H1 (cell line): Measurements from ENCODE around the gene THAP10. TPM values are rescaled to one million over a fixed set of nuclear protein-coding genes. Genes with fewer than 3 reads are reported as not detected.

Experiments
- CTCF ChIA-PET: fragments of 300-600 bp; sonication (Branson Sonifier 250); formaldehyde crosslinking; loops from one replicate; lab custom pipeline; 2021; ENCODE audit not compliant: partially characterized antibody; lab: Charles Lee
- POLR2A ChIA-PET: fragments of 300-600 bp; sonication (Branson Sonifier 250); formaldehyde crosslinking; loops from one replicate; lab custom pipeline; 2021; ENCODE audit warnings: inconsistent platforms; ENCODE audit not compliant: partially characterized antibody; lab: Charles Lee
- DNase-seq, 2 experiments: peaks; one replicate each; pipeline versions ENCODE4 v3.0.0 to v3.0.0-alpha.2; 2010 to 2022; ENCODE audit warnings: low spot score in 2 of 2, low read depth in 1 of 2, mixed read lengths in 1 of 2
- FAIRE-seq: peaks from 2 replicates; lab custom pipeline; 2011; peaks lifted over from hg19 to GRCh38; lab: Jason Lieb, UNC
- H2AFZ ChIP-seq: 2 replicates; pipeline ENCODE4 v1.8.1; 2012; ENCODE audit warnings: low read length, inconsistent platforms
- H2AK5ac ChIP-seq: 2 replicates; pipeline ENCODE4 v1.6.1; 2013; ENCODE audit warnings: low read depth, low read length
- H2BK120ac ChIP-seq: replicated peaks from 2 replicates; pipeline ENCODE3; 2013; ENCODE audit warnings: low read depth, low read length, inconsistent platforms
- H2BK12ac ChIP-seq: 2 replicates; pipeline ENCODE4 v1.6.1; 2013; ENCODE audit warnings: low read depth, low read length
- H2BK15ac ChIP-seq: 2 replicates; pipeline ENCODE4 v1.6.1; 2013; ENCODE audit warnings: low read length
- H2BK20ac ChIP-seq: 2 replicates; pipeline ENCODE4 v1.6.1; 2013; ENCODE audit warnings: low read length
- H2BK5ac ChIP-seq: 2 replicates; pipeline ENCODE4 v1.6.1; 2013; ENCODE audit warnings: low read depth, low read length
- H3K14ac ChIP-seq: 2 replicates; pipeline ENCODE4 v1.6.1; 2013; ENCODE audit warnings: inconsistent platforms; ENCODE audit not compliant: insufficient read length
- H3K18ac ChIP-seq: 2 replicates; pipeline ENCODE4 v1.6.1; 2013; ENCODE audit warnings: low read length; ENCODE audit errors: extremely low read depth
- H3K23ac ChIP-seq: 2 replicates; pipeline ENCODE4 v1.6.1; 2013; ENCODE audit warnings: inconsistent platforms; ENCODE audit not compliant: insufficient read length
- H3K23me2 ChIP-seq: 2 replicates; pipeline ENCODE4 v1.6.1; 2013; ENCODE audit warnings: low read depth, low read length
- H3K27ac ChIP-seq: 2 replicates; pipeline ENCODE4 v1.6.1; 2011; ENCODE audit warnings: low read depth, low read length, inconsistent platforms
- H3K27me3 ChIP-seq, 4 experiments: replicated peaks in 1 of 4; 1 replicate in 1 of 4; 2 replicates in 3 of 4; pipeline versions ENCODE4 v1.6.1 to v1.8.1; 2011 to 2013; ENCODE audit warnings: low read length in 3 of 4, mild to moderate bottlenecking in 3 of 4, inconsistent platforms in 2 of 4, mixed read lengths in 2 of 4, moderate library complexity in 1 of 4; ENCODE audit not compliant: control insufficient read depth in 3 of 4, insufficient read depth in 3 of 4; ENCODE audit errors: extremely low read depth in 1 of 4
- H3K36me3 ChIP-seq, 4 experiments: 2 replicates each; pipeline versions ENCODE4 v1.6.1 to v1.8.1; 2011 to 2013; ENCODE audit warnings: mild to moderate bottlenecking in 4 of 4, low read length in 3 of 4, moderate library complexity in 2 of 4, control low read depth in 1 of 4, inconsistent platforms in 1 of 4; ENCODE audit not compliant: insufficient read depth in 4 of 4, control insufficient read depth in 2 of 4
- H3K4ac ChIP-seq: replicated peaks from 2 replicates; pipeline ENCODE3; 2013; ENCODE audit warnings: low read length, low read depth, mixed read lengths, inconsistent platforms; ENCODE audit not compliant: insufficient read length
- H3K4me1 ChIP-seq, 4 experiments: replicated peaks in 1 of 4; 1 replicate in 1 of 4; 2 replicates in 3 of 4; pipeline versions ENCODE4 v1.6.1 to v1.8.1; 2011 to 2013; ENCODE audit warnings: low read length in 3 of 4, inconsistent platforms in 2 of 4, mixed read lengths in 1 of 4; ENCODE audit not compliant: insufficient read depth in 4 of 4, control insufficient read depth in 3 of 4
- H3K4me2 ChIP-seq, 2 experiments: 2 replicates each; pipeline versions ENCODE4 v1.6.1 to v1.8.1; 2011 to 2013; ENCODE audit warnings: low read depth in 2 of 2, low read length in 2 of 2, control low read depth in 1 of 2, inconsistent platforms in 1 of 2, mild to moderate bottlenecking in 1 of 2; ENCODE audit not compliant: insufficient read depth in 1 of 2
- H3K4me3 ChIP-seq, 4 experiments: fragments of 200-600, 300-600 bp in 1 of 4; sonication (generic), shearing (Covaris generic), sonication (Bioruptor Twin) in 1 of 4; 2 replicates each; pipeline versions ENCODE4 v1.5.1 to v1.8.1; 2011 to 2016; ENCODE audit warnings: low read length in 4 of 4, low read depth in 3 of 4, control low read depth in 2 of 4, inconsistent platforms in 2 of 4, mild to moderate bottlenecking in 2 of 4, mixed read lengths in 1 of 4, moderate library complexity in 1 of 4; ENCODE audit not compliant: insufficient read depth in 2 of 4; ENCODE audit errors: extremely low read depth in 1 of 4
- H3K56ac ChIP-seq: replicated peaks from 2 replicates; pipeline ENCODE3; 2013; ENCODE audit warnings: low read depth, mild to moderate bottlenecking, mixed read lengths, low read length, inconsistent platforms; ENCODE audit not compliant: insufficient read length
- H3K79me1 ChIP-seq: 2 replicates; pipeline ENCODE4 v1.6.1; 2013; ENCODE audit warnings: low read depth, low read length, control low read depth
- H3K79me2 ChIP-seq, 2 experiments: 2 replicates each; pipeline versions ENCODE4 v1.6.1 to v1.8.1; 2012 to 2013; ENCODE audit warnings: low read length in 2 of 2, mild to moderate bottlenecking in 2 of 2, inconsistent platforms in 1 of 2; ENCODE audit not compliant: insufficient read depth in 2 of 2, control insufficient read depth in 1 of 2
- H3K9ac ChIP-seq, 4 experiments: replicated peaks in 1 of 4; 1 replicate in 1 of 4; 2 replicates in 3 of 4; pipeline versions ENCODE4 v1.6.1 to v1.8.1; 2011 to 2013; ENCODE audit warnings: low read depth in 3 of 4, low read length in 3 of 4, control low read depth in 2 of 4, mild to moderate bottlenecking in 2 of 4, moderate library complexity in 2 of 4, inconsistent platforms in 1 of 4; ENCODE audit errors: extremely low read depth in 1 of 4
- H3K9me3 ChIP-seq, 2 experiments: 2 replicates each; pipeline versions ENCODE4 v1.6.1 to v1.8.1; 2012 to 2013; ENCODE audit warnings: mild to moderate bottlenecking in 2 of 2, moderate library complexity in 2 of 2, control low read depth in 1 of 2, inconsistent platforms in 1 of 2, low read depth in 1 of 2, low read length in 1 of 2, mixed read lengths in 1 of 2; ENCODE audit not compliant: insufficient read depth in 2 of 2
- H4K20me1 ChIP-seq, 2 experiments: replicated peaks in 1 of 2; 2 replicates each; pipeline versions ENCODE3 to v1.8.1; 2011 to 2013; ENCODE audit warnings: inconsistent platforms in 2 of 2, low read length in 2 of 2, mild to moderate bottlenecking in 1 of 2; ENCODE audit not compliant: insufficient read depth in 2 of 2, control insufficient read depth in 1 of 2
- H4K5ac ChIP-seq: 2 replicates; pipeline ENCODE4 v1.6.1; 2013; ENCODE audit warnings: low read length, low read depth, mixed read lengths, inconsistent platforms; ENCODE audit not compliant: insufficient read length
- H4K8ac ChIP-seq: 2 replicates; pipeline ENCODE4 v1.8.0; 2013; ENCODE audit warnings: mild to moderate bottlenecking, moderate library complexity, low read length, inconsistent platforms; ENCODE audit not compliant: insufficient read depth; ENCODE audit errors: extremely low read depth
- H4K91ac ChIP-seq: replicated peaks from 2 replicates; pipeline ENCODE3; 2013; ENCODE audit warnings: low read length, mixed read lengths, inconsistent platforms; ENCODE audit not compliant: insufficient read length
- EP300 ChIP-seq, 2 experiments: IDR thresholded peaks; 1 replicate in 1 of 2; 2 replicates in 1 of 2; pipeline ENCODE4 v1.6.1; 2011 to 2012; ENCODE audit warnings: low read depth in 2 of 2, low read length in 2 of 2, mild to moderate bottlenecking in 2 of 2, borderline replicate concordance in 1 of 2, inconsistent platforms in 1 of 2, moderate library complexity in 1 of 2
- MAFK ChIP-seq: IDR thresholded peaks from 2 replicates; pipeline ENCODE4 v1.6.1; 2012; ENCODE audit warnings: low read depth, mild to moderate bottlenecking, improper control_type of control experiment, low read length
- SAP30 ChIP-seq: fragments of 300-600 bp; sonication (generic); IDR thresholded peaks from 2 replicates; pipeline ENCODE4 v1.7.1; 2012; ENCODE audit warnings: low read length, moderate library complexity, mild to moderate bottlenecking, inconsistent platforms; ENCODE audit not compliant: insufficient read depth, insufficient replicate concordance
- WGBS, 2 experiments: shearing (Covaris generic) in 1 of 2; methylation state at CpG; one replicate each; pipeline versions ENCODE4 v1.1.6 to v1.1.7; 2013 to 2015; ENCODE audit warnings: low lambda C conversion rate in 2 of 2, mixed read lengths in 2 of 2, inconsistent platforms in 1 of 2, low coverage in 1 of 2, missing lambda C conversion rate in 1 of 2; ENCODE audit not compliant: insufficient replicate concordance in 2 of 2, insufficient coverage in 1 of 2, insufficient read length in 1 of 2; ENCODE audit errors: extremely low coverage in 1 of 2, missing lambda C conversion rate in 1 of 2; 5-methylcytosine and 5-hydroxymethylcytosine counted together
- polyA plus RNA-seq, 7 experiments: library from polyadenylated mRNA; depleted of rRNA in 3 of 7; stranded (reverse) in 5 of 7; unstranded in 2 of 7; fragments of >200 nt in 5 of 7; fragments of 200-250 nt in 2 of 7; gene quantifications; 1 replicate in 5 of 7; 2 replicates in 1 of 7; 4 replicates in 1 of 7; pipeline versions ENCODE4 v1.2.1 to v1.2.3, GENCODE V29; 2011 to 2013; ENCODE audit warnings: missing spikeins in 2 of 7, mixed read lengths in 2 of 7
- total RNA-seq: library from RNA; stranded (reverse); fragmentation: NEBNext Ultra II Directional; extraction: Animal tissue kit (Norgen Biotek cat#: 25700); gene quantifications from 2 replicates; pipeline ENCODE4 v1.2.1, GENCODE V29; 2021

THAP10 gene
- total and polyA plus RNA-seq, 2 of the 8 experiments (the other 6 are each of a cell fraction or from before 2014, with no cell fraction given), result 2.8 to 4.5 TPM

DNA sequence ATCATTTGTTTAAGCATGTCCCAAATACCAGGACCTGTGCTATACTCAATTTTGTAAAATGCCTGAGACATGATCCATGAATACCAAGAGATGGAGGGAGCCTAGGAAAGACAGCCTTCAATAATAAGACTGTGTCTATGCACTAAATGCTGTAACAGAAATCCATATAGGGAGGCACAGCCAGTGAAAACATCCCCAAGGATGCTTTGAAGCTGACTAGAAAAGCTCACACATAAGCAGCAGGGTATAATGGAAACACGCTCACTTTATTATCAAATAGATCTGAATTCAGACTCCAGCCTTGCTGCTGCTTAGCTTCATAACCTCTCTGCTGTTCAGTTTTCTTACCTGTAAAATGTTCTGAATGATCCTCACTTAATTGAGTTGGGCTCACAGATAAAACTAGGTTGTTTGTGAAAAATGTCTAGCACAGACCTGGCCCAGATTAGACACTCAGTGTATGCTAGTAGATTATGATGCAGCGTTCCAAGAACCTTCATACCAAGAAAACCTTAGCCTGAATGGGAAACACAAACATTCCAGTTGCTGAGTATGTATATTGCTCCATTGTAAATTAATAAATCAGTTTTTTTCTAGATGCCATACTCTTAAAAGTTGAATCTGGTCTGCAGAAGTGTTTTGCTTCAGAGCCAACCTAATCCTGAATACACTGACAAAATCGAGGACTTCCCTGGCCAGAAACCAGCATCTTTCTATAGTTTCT is 34.5 kb downstream of the THAP10 start:
- H3K79me2 ChIP-seq, result no peaks in the 10 kb centered on the region
- H3K4ac ChIP-seq, result no peak overlapping the region
- 0 out of 7 replicates have a peak, but pooled peaks cover 0 to 3% (median 0%) of the 10 kb centered on the region in 4 experiments for H3K27me3 ChIP-seq
- POLR2A ChIA-PET, result interaction anchor here (1.4 kb wide), 1 partner anchor 11 kb away, joined by 3 read pairs; no protein-coding TSS in a partner anchor
- no peak overlapping the region for H2BK15ac ChIP-seq
- no peak overlapping the region for H2AFZ ChIP-seq
- H3K4me1 ChIP-seq, result peaks cover 1 to 5% (median 3%) of the 10 kb centered on the region in 4 experiments; a peak in 4 of 7 replicates
- H3K4me3 ChIP-seq, result no peak overlapping the region
- DNase-seq, result no peak
- H3K23me2 ChIP-seq, result peaks cover 10% of the 10 kb centered on the region; the same call in 1 of the 2 replicates
- 83% methylated on average over 3 of the region's 3 CpGs; no CpG with 5 or more reads in 1 of the 2 experiments for WGBS, 2 experiments
- H3K14ac ChIP-seq, result no peak overlapping the region
- TF ChIP-seq MAFK, result no peak
- TF ChIP-seq EP300 (IDR thresholded peaks at IDR 0.05; ENCODE audit: borderline replicate concordance in 1 of 2, low read depth in 2 of 2, low read length in 2 of 2), result no peak
- TF ChIP-seq SAP30, result no peak
- no peak overlapping the region for H2BK5ac ChIP-seq
- H3K4me2 ChIP-seq, result no peak overlapping the region
- CTCF ChIA-PET, result interaction anchor here (0.6 to 2.4 kb wide), 3 partner anchors 17 to 756 kb away, joined by 3 to 6 read pairs (median 5); no protein-coding TSS in a partner anchor
- no peak for FAIRE-seq
- no peak overlapping the region for H2BK12ac ChIP-seq
- no peaks in the 10 kb centered on the region for H3K79me1 ChIP-seq
- H4K8ac ChIP-seq, result no peak overlapping the region
- H4K91ac ChIP-seq, result no peak overlapping the region
- no peak overlapping the region for H4K5ac ChIP-seq
- no peaks in the 10 kb centered on the region for H3K9me3 ChIP-seq
- no peak overlapping the region for H2BK120ac ChIP-seq
- H3K18ac ChIP-seq, result no peak overlapping the region
- no peak overlapping the region for H2BK20ac ChIP-seq
- no peak overlapping the region for H3K9ac ChIP-seq
- no peak overlapping the region for H3K23ac ChIP-seq
- H2AK5ac ChIP-seq, result no peak overlapping the region
- H3K27ac ChIP-seq, result no peak overlapping the region
- no peaks in the 10 kb centered on the region for H3K36me3 ChIP-seq
- H4K20me1 ChIP-seq, result no peaks in the 10 kb centered on the region
- no peak overlapping the region for H3K56ac ChIP-seq
